Measurements from ENCODE around the gene TMEM50B.
"Not testable (repeated sequence)": the region's sequence is repeated elsewhere in the genome, so short reads cannot be mapped to it uniquely, and the experiment has no call there.

Gene TMEM50B

GRCh38 chr21:33425825-33426224, 53.9 kb downstream of the TMEM50B start:
- DNase-seq = no peak

GRCh38 chr21:33424214-33424613, 55.6 kb downstream of the TMEM50B start:
- no peak for DNase-seq

- DNase-seq = no peak
Measured at GRCh38 chr21:33421713-33422393, 57.9 kb downstream of the TMEM50B start.

- DNase-seq = no peak
Measured at GRCh38 chr21:33419538-33420123, 60.1 kb downstream of the TMEM50B start.

GRCh38 chr21:33418691-33419090, 61.1 kb downstream of the TMEM50B start:
- peak; percentile 64 for DNase-seq

- no peak for DNase-seq
Measured at GRCh38 chr21:33414926-33415325, 64.8 kb downstream of the TMEM50B start.

- DNase-seq = no peak
Measured at GRCh38 chr21:33414068-33414467, 65.7 kb downstream of the TMEM50B start.

- no peak for DNase-seq
Measured at GRCh38 chr21:33412832-33413519, 66.8 kb downstream of the TMEM50B start.

- DNase-seq = not testable (repeated sequence)
Measured at GRCh38 chr21:33412439-33412831, 67.3 kb downstream of the TMEM50B start.

GRCh38 chr21:33411949-33412430, 67.8 kb downstream of the TMEM50B start:
- no peak for DNase-seq

- no peak for DNase-seq
Measured at GRCh38 chr21:33406493-33406892, 73.3 kb downstream of the TMEM50B start.

GRCh38 chr21:33403786-33404585, 75.8 kb downstream of the TMEM50B start:
- peak; percentile 86 for DNase-seq

GRCh38 chr21:33403128-33403785, 76.5 kb downstream of the TMEM50B start, which contains the start of gene IFNGR2:
IFNGR2 (plus strand) TSS chr21:33403413; CDS start chr21:33403544, 131 bp downstream.
- DNase-seq = peak; percentile 80

GRCh38 chr21:33402001-33402979, 77.5 kb downstream of the TMEM50B start:
- DNase-seq = peak; percentile 83

- DNase-seq = no peak
Measured at GRCh38 chr21:33401630-33401992, 78.2 kb downstream of the TMEM50B start.

Measured in right forelimb (tissue), 1 donor.